ENCODE measurements around the gene LKAAEAR1. TPM values are rescaled to one million over a fixed set of nuclear protein-coding genes. Genes with fewer than 3 reads are reported as not detected.

Gene LKAAEAR1
- total and polyA plus RNA-seq, 2 of the 13 experiments (the other 11 are each of a cell fraction or from before 2014, with no cell fraction given), result not detected

GRCh38 chr20:64053841-64054661, 30.1 kb downstream of the LKAAEAR1 start (continued):
- TF ChIP-seq NR2F6 (IDR thresholded peaks at IDR 0.05) (peak; percentile 45), NR2F6 (CRISPR knock-in tag; IDR thresholded peaks at IDR 0.05) (peak; percentile 72), ZNF570 (CRISPR knock-in tag; IDR thresholded peaks at IDR 0.05; ENCODE audit: borderline replicate concordance) (no peak), FOSL1 (CRISPR knock-in tag; IDR thresholded peaks at IDR 0.05; ENCODE audit: borderline replicate concordance) (no peak), ZNF138 (CRISPR knock-in tag; IDR thresholded peaks at IDR 0.05; ENCODE audit: low read depth) (no peak), ATF7 (IDR thresholded peaks at IDR 0.05) (no peak), ATF7 (CRISPR knock-in tag; IDR thresholded peaks at IDR 0.05) (peak; percentile 13; the same call in 1 of the 2 replicates), PRDM4 (CRISPR knock-in tag; IDR thresholded peaks at IDR 0.05; ENCODE audit: borderline replicate concordance) (0 out of 2 replicates have a peak, but pooled peaks have one; percentile 38), ZNF646 (CRISPR knock-in tag; IDR thresholded peaks at IDR 0.05) (peak; percentile 89), CAMTA2 (CRISPR knock-in tag; IDR thresholded peaks at IDR 0.05; ENCODE audit: borderline replicate concordance) (peak; percentile 93; the same call in 1 of the 2 replicates), RARG (CRISPR knock-in tag; IDR thresholded peaks at IDR 0.05; ENCODE audit: low read depth) (no peak), ZNF383 (CRISPR knock-in tag; IDR thresholded peaks at IDR 0.05; ENCODE audit: borderline replicate concordance) (no peak), ZKSCAN5 (CRISPR knock-in tag; IDR thresholded peaks at IDR 0.05) (no peak), KAT2B (IDR thresholded peaks at IDR 0.05; ENCODE audit: borderline replicate concordance, low read depth, low read length) (no peak), ZBTB7B (CRISPR knock-in tag; IDR thresholded peaks at IDR 0.05) (peak; percentile 96), RFXANK (CRISPR knock-in tag; IDR thresholded peaks at IDR 0.05) (peak; percentile 91), ZNF263 (CRISPR knock-in tag; IDR thresholded peaks at IDR 0.05) (peak; percentile 76), ZNF251 (CRISPR knock-in tag; IDR thresholded peaks at IDR 0.05) (no peak), ZBTB42 (CRISPR knock-in tag; IDR thresholded peaks at IDR 0.05) (no peak), SNAPC2 (CRISPR knock-in tag; IDR thresholded peaks at IDR 0.05) (peak; percentile 71; the same call in 1 of the 2 replicates), MAFF (IDR thresholded peaks at IDR 0.05; ENCODE audit: low read depth, low read length) (no peak)
- TF ChIP-seq, protein P1, sequence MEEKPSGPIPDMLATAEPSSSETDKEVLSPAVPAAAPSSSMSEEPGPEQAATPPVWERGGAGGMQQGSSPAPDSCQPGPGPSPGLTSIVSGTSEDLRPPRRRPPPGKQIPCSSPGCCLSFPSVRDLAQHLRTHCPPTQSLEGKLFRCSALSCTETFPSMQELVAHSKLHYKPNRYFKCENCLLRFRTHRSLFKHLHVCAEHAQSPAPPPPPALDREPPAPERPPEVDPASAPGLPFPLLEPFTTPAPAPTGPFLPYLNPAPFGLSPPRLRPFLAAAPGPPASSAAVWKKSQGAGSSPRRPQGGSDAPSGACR (CRISPR knock-in tag; IDR thresholded peaks at IDR 0.05), result peak; percentile 91

Measured in HepG2 (cell line).